ENCODE measurements around the gene SECISBP2. TPM values are rescaled to one million over a fixed set of nuclear protein-coding genes. Genes with fewer than 3 reads are reported as not detected.
"Not testable (repeated sequence)": the region's sequence is repeated elsewhere in the genome, so short reads cannot be mapped to it uniquely, and the experiment has no call there.

Gene SECISBP2
- total and polyA plus RNA-seq, 9 donors: 25.8 to 51.1 (median 34.3) TPM

GRCh38 chr9:89343812-89344211, 25.5 kb downstream of the SECISBP2 start:
- 100% methylated on average over 1 of the region's 7 CpGs for WGBS (ENCODE audit: insufficient coverage)
- not testable (repeated sequence) for DNase-seq; H3K4me3 ChIP-seq (ENCODE audit: low read length); H3K27me3 ChIP-seq (ENCODE audit: control insufficient read depth, insufficient read depth, low read length); H3K27ac ChIP-seq (ENCODE audit: low read length); H3K9me3 ChIP-seq (replicated peaks; ENCODE audit: control insufficient read depth, low read depth, low read length); H3K4me1 ChIP-seq (ENCODE audit: control insufficient read depth, insufficient read depth, low read length)
- peaks cover 69% of the 10 kb centered on the region for H3K36me3 ChIP-seq (ENCODE audit: control insufficient read depth, insufficient read depth, low read length)

GRCh38 chr9:89345476-89345875, 27.2 kb downstream of the SECISBP2 start:
- H3K4me1 ChIP-seq (ENCODE audit: control insufficient read depth, insufficient read depth, low read length): no peaks in the 10 kb centered on the region
- WGBS (ENCODE audit: insufficient coverage): 100% methylated on average over 5 of the region's 5 CpGs
- no peaks in the 10 kb centered on the region for H3K27me3 ChIP-seq (ENCODE audit: control insufficient read depth, insufficient read depth, low read length)
- no peak overlapping the region for H3K4me3 ChIP-seq (ENCODE audit: low read length)
- DNase-seq: no peak
- H3K9me3 ChIP-seq (replicated peaks; ENCODE audit: control insufficient read depth, low read depth, low read length): no peaks in the 10 kb centered on the region
- peaks cover 69% of the 10 kb centered on the region for H3K36me3 ChIP-seq (ENCODE audit: control insufficient read depth, insufficient read depth, low read length)
- H3K27ac ChIP-seq (ENCODE audit: low read length): no peak overlapping the region

- Histone ChIP-seq H3K4me1 (ENCODE audit: control insufficient read depth, insufficient read depth, low read length) (no peaks in the 10 kb centered on the region), H3K27ac (ENCODE audit: low read length) (no peak overlapping the region), H3K27me3 (ENCODE audit: control insufficient read depth, insufficient read depth, low read length) (no peaks in the 10 kb centered on the region), H3K36me3 (ENCODE audit: control insufficient read depth, insufficient read depth, low read length) (peaks cover 74% of the 10 kb centered on the region), H3K9me3 (replicated peaks; ENCODE audit: control insufficient read depth, low read depth, low read length) (no peaks in the 10 kb centered on the region), H3K4me3 (ENCODE audit: low read length) (no peak overlapping the region)
- DNase-seq: no peak
- 61% methylated on average over 7 of the region's 9 CpGs for WGBS (ENCODE audit: insufficient coverage)
These were observed 28.4 kb downstream of the SECISBP2 start for GRCh38 chr9:89346696-89347095.

- peaks cover 79% of the 10 kb centered on the region for H3K36me3 ChIP-seq (ENCODE audit: control insufficient read depth, insufficient read depth, low read length)
- DNase-seq: no peak
- WGBS (ENCODE audit: insufficient coverage): 85% methylated on average over 3 of the region's 5 CpGs
These were observed 29.4 kb downstream of the SECISBP2 start for GRCh38 chr9:89347651-89348050.

GRCh38 chr9:89349607-89350006, 31.3 kb downstream of the SECISBP2 start:
- WGBS (ENCODE audit: insufficient coverage): 100% methylated on average over 3 of the region's 6 CpGs
- no peak for DNase-seq
- H3K4me1 ChIP-seq (ENCODE audit: control insufficient read depth, insufficient read depth, low read length): no peaks in the 10 kb centered on the region
- no peak overlapping the region for H3K4me3 ChIP-seq (ENCODE audit: low read length)
- peaks cover 87% of the 10 kb centered on the region for H3K36me3 ChIP-seq (ENCODE audit: control insufficient read depth, insufficient read depth, low read length)
- no peaks in the 10 kb centered on the region for H3K9me3 ChIP-seq (replicated peaks; ENCODE audit: control insufficient read depth, low read depth, low read length)
- H3K27ac ChIP-seq (ENCODE audit: low read length): no peak overlapping the region
- H3K27me3 ChIP-seq (ENCODE audit: control insufficient read depth, insufficient read depth, low read length): no peaks in the 10 kb centered on the region

More at GRCh38 chr9:89347651-89348050, 29.4 kb downstream of the SECISBP2 start:
- no peaks in the 10 kb centered on the region for H3K4me1 ChIP-seq (ENCODE audit: control insufficient read depth, insufficient read depth, low read length)
- H3K27ac ChIP-seq (ENCODE audit: low read length): no peak overlapping the region
- no peaks in the 10 kb centered on the region for H3K9me3 ChIP-seq (replicated peaks; ENCODE audit: control insufficient read depth, low read depth, low read length)
- H3K27me3 ChIP-seq (ENCODE audit: control insufficient read depth, insufficient read depth, low read length): no peaks in the 10 kb centered on the region
- no peak overlapping the region for H3K4me3 ChIP-seq (ENCODE audit: low read length)

- Histone ChIP-seq H3K4me3 (ENCODE audit: low read length) (no peak overlapping the region), H3K9me3 (replicated peaks; ENCODE audit: control insufficient read depth, low read depth, low read length) (no peaks in the 10 kb centered on the region), H3K4me1 (ENCODE audit: control insufficient read depth, insufficient read depth, low read length) (no peaks in the 10 kb centered on the region), H3K27ac (ENCODE audit: low read length) (no peak overlapping the region), H3K36me3 (ENCODE audit: control insufficient read depth, insufficient read depth, low read length) (peaks cover 87% of the 10 kb centered on the region), H3K27me3 (ENCODE audit: control insufficient read depth, insufficient read depth, low read length) (no peaks in the 10 kb centered on the region)
- no peak for DNase-seq
- WGBS (ENCODE audit: insufficient coverage): 90% methylated on average over 2 of the region's 2 CpGs
These were observed 32.8 kb downstream of the SECISBP2 start for GRCh38 chr9:89350988-89351557.

- Histone ChIP-seq H3K27ac (ENCODE audit: low read length) (no peak overlapping the region), H3K4me3 (ENCODE audit: low read length) (no peak overlapping the region), H3K36me3 (ENCODE audit: control insufficient read depth, insufficient read depth, low read length) (peaks cover 89% of the 10 kb centered on the region), H3K27me3 (ENCODE audit: control insufficient read depth, insufficient read depth, low read length) (no peaks in the 10 kb centered on the region), H3K9me3 (replicated peaks; ENCODE audit: control insufficient read depth, low read depth, low read length) (no peaks in the 10 kb centered on the region), H3K4me1 (ENCODE audit: control insufficient read depth, insufficient read depth, low read length) (no peaks in the 10 kb centered on the region)
- no peak for DNase-seq
- 100% methylated on average over 5 of the region's 6 CpGs for WGBS (ENCODE audit: insufficient coverage)
These were observed 33.4 kb downstream of the SECISBP2 start for GRCh38 chr9:89351584-89352300.

- no peak overlapping the region for H3K27ac ChIP-seq (ENCODE audit: low read length)
- no peaks in the 10 kb centered on the region for H3K4me1 ChIP-seq (ENCODE audit: control insufficient read depth, insufficient read depth, low read length)
- no peaks in the 10 kb centered on the region for H3K27me3 ChIP-seq (ENCODE audit: control insufficient read depth, insufficient read depth, low read length)
- H3K9me3 ChIP-seq (replicated peaks; ENCODE audit: control insufficient read depth, low read depth, low read length): no peaks in the 10 kb centered on the region
- H3K4me3 ChIP-seq (ENCODE audit: low read length): no peak overlapping the region
- 40% methylated on average over 1 of the region's 3 CpGs for WGBS (ENCODE audit: insufficient coverage)
- no peak for DNase-seq
- H3K36me3 ChIP-seq (ENCODE audit: control insufficient read depth, insufficient read depth, low read length): peaks cover 89% of the 10 kb centered on the region
These were observed 34.2 kb downstream of the SECISBP2 start for GRCh38 chr9:89352451-89352850.

GRCh38 chr9:89352874-89353649, 34.8 kb downstream of the SECISBP2 start:
- no peak overlapping the region for H3K27ac ChIP-seq (ENCODE audit: low read length)
- peaks cover 2% of the 10 kb centered on the region for H3K4me1 ChIP-seq (ENCODE audit: control insufficient read depth, insufficient read depth, low read length)
- H3K27me3 ChIP-seq (ENCODE audit: control insufficient read depth, insufficient read depth, low read length): no peaks in the 10 kb centered on the region
- peaks cover 89% of the 10 kb centered on the region for H3K36me3 ChIP-seq (ENCODE audit: control insufficient read depth, insufficient read depth, low read length)
- no peak for DNase-seq
- WGBS (ENCODE audit: insufficient coverage): 89% methylated on average over 8 of the region's 8 CpGs
- no peaks in the 10 kb centered on the region for H3K9me3 ChIP-seq (replicated peaks; ENCODE audit: control insufficient read depth, low read depth, low read length)
- no peak overlapping the region for H3K4me3 ChIP-seq (ENCODE audit: low read length)

- no peak for DNase-seq
- peaks cover 89% of the 10 kb centered on the region for H3K36me3 ChIP-seq (ENCODE audit: control insufficient read depth, insufficient read depth, low read length)
- no peak overlapping the region for H3K4me3 ChIP-seq (ENCODE audit: low read length)
- H3K9me3 ChIP-seq (replicated peaks; ENCODE audit: control insufficient read depth, low read depth, low read length): no peaks in the 10 kb centered on the region
- no peak overlapping the region for H3K27ac ChIP-seq (ENCODE audit: low read length)
- H3K4me1 ChIP-seq (ENCODE audit: control insufficient read depth, insufficient read depth, low read length): peaks cover 11% of the 10 kb centered on the region
- WGBS (ENCODE audit: insufficient coverage): 100% methylated on average over 2 of the region's 3 CpGs
- H3K27me3 ChIP-seq (ENCODE audit: control insufficient read depth, insufficient read depth, low read length): no peaks in the 10 kb centered on the region
These were observed 35.7 kb downstream of the SECISBP2 start for GRCh38 chr9:89353989-89354388.

Data from muscle of leg (tissue), 11 donors.